HCT116 (cell line): Measurements from ENCODE around the gene TMEM132C. TPM values are rescaled to one million over a fixed set of nuclear protein-coding genes. Genes with fewer than 3 reads are reported as not detected.

Experiments used
- ATAC-seq: fragments of 200-7000 bp; cut with Tn5 transposase; 2 replicates; pipeline ENCODE4 v1.9.1; 2020; ENCODE audit warnings: mild to moderate bottlenecking, moderate library complexity
- BruUV-seq: library from RNA; stranded (reverse); fragments of 400-500 nt; replicated peaks from 2 replicates; lab custom pipeline; 2021; lab: Mats Ljungman, UMichigan
- CTCF ChIA-PET: fragments of 300-600 bp; sonication (Branson Sonifier 250); formaldehyde crosslinking; loops from one replicate; lab custom pipeline; 2021; ENCODE audit warnings: antibody characterized with exemption; lab: Charles Lee
- POLR2A ChIA-PET: fragments of 300-600, 350-600 bp; sonication (Branson Sonifier 250); formaldehyde crosslinking; loops from one replicate; lab custom pipeline; 2021; ENCODE audit warnings: antibody characterized with exemption; lab: Charles Lee
- RAD21 ChIA-PET, 2 experiments: fragments of 300-600 bp; sonication (Branson Sonifier 250); formaldehyde crosslinking; loops; one replicate each; lab custom pipeline; 2023; ENCODE audit warnings: low total read pairs in 2 of 2; ENCODE audit not compliant: uncharacterized antibody in 2 of 2, unreplicated experiment in 2 of 2, low non-redundant PET in 1 of 2; lab: Charles Lee
- DNase-seq: peaks from one replicate; pipeline ENCODE4 v3.0.0-alpha.2; 2010; ENCODE audit warnings: low read depth, low spot score
- H2AFZ ChIP-seq: fragments of 200-600 bp; shearing (Covaris generic), sonication (generic); 2 replicates; pipeline ENCODE4 v1.6.1; 2017; ENCODE audit warnings: low read depth, mixed run types, mixed read lengths, antibody characterized with exemption, low read length; ENCODE audit not compliant: poor library complexity, severe bottlenecking
- H3K27ac ChIP-seq: 2 replicates; pipeline ENCODE4 v1.5.1; 2012; ENCODE audit warnings: low read depth, low read length
- H3K27me3 ChIP-seq: fragments of 200-600 bp; sonication (generic); 2 replicates; pipeline ENCODE4 v1.6.1; 2016; ENCODE audit warnings: mixed run types, low read length, mixed read lengths; ENCODE audit not compliant: insufficient read depth
- H3K36me3 ChIP-seq, 2 experiments: fragments of 200-500 bp in 1 of 2; fragments of 200-600 bp in 1 of 2; sonication (Bioruptor generic) in 1 of 2; sonication (generic) in 1 of 2; 2 replicates each; pipeline versions ENCODE4 v1.5.1 to v1.6.1; 2014 to 2016; ENCODE audit warnings: low read length in 2 of 2, inconsistent platforms in 1 of 2, mixed read lengths in 1 of 2, mixed run types in 1 of 2; ENCODE audit not compliant: insufficient read depth in 2 of 2, control insufficient read depth in 1 of 2
- H3K4me1 ChIP-seq, 2 experiments: fragments of 200-600 bp in 1 of 2; sonication (generic) in 1 of 2; 2 replicates each; pipeline versions ENCODE4 v1.5.1 to v1.6.1; 2012 to 2017; ENCODE audit warnings: low read length in 2 of 2, inconsistent platforms in 1 of 2, mild to moderate bottlenecking in 1 of 2, mixed read lengths in 1 of 2, mixed run types in 1 of 2, moderate library complexity in 1 of 2; ENCODE audit not compliant: insufficient read depth in 2 of 2, control insufficient read depth in 1 of 2
- H3K4me2 ChIP-seq: fragments of 200-600 bp; sonication (generic); 2 replicates; pipeline ENCODE4 v1.6.1; 2017; ENCODE audit warnings: mixed run types, low read length, mixed read lengths
- H3K4me3 ChIP-seq, 2 experiments: fragments of 200-600 bp in 1 of 2; sonication (generic) in 1 of 2; replicated peaks in 1 of 2; 2 replicates each; pipeline ENCODE4 v1.5.1; 2011 to 2016; ENCODE audit warnings: low read length in 2 of 2, control low read depth in 1 of 2, low read depth in 1 of 2, mild to moderate bottlenecking in 1 of 2, mixed read lengths in 1 of 2, mixed run types in 1 of 2
- H3K79me2 ChIP-seq: fragments of 200-600 bp; sonication (generic); 2 replicates; pipeline ENCODE4 v1.6.1; 2017; ENCODE audit warnings: mild to moderate bottlenecking, mixed run types, low read length, moderate library complexity, mixed read lengths; ENCODE audit not compliant: insufficient read depth
- H3K9ac ChIP-seq: fragments of 200-600 bp; sonication (generic); 2 replicates; pipeline ENCODE4 v1.6.1; 2016; ENCODE audit warnings: low read length, mixed read lengths
- H3K9me2 ChIP-seq: fragments of 200-600 bp; sonication (generic), shearing (Covaris generic); 2 replicates; pipeline ENCODE4 v1.6.1; 2017; ENCODE audit warnings: mixed run types, mild to moderate bottlenecking, moderate library complexity; ENCODE audit not compliant: insufficient read depth
- H3K9me3 ChIP-seq, 2 experiments: fragments of 200-500 bp in 1 of 2; fragments of 200-600 bp in 1 of 2; sonication (Bioruptor generic) in 1 of 2; sonication (generic) in 1 of 2; 2 replicates each; pipeline ENCODE4 v1.6.1; 2014 to 2017; ENCODE audit warnings: low read length in 2 of 2, mixed read lengths in 2 of 2, inconsistent platforms in 1 of 2, low read depth in 1 of 2, mild to moderate bottlenecking in 1 of 2, mixed run types in 1 of 2, moderate library complexity in 1 of 2; ENCODE audit not compliant: control insufficient read depth in 1 of 2, insufficient read depth in 1 of 2
- H4K20me1 ChIP-seq: fragments of 200-600 bp; sonication (generic), shearing (Covaris generic); 2 replicates; pipeline ENCODE4 v1.6.1; 2017; ENCODE audit warnings: mixed run types, mild to moderate bottlenecking, moderate library complexity; ENCODE audit not compliant: insufficient read depth
- CBX3 ChIP-seq: IDR thresholded peaks from 2 replicates; pipeline ENCODE4 v1.6.1; 2012; ENCODE audit warnings: low read depth
- ELF1 ChIP-seq: IDR thresholded peaks from 2 replicates; pipeline ENCODE4 v1.6.1; 2012; ENCODE audit warnings: low read depth, borderline replicate concordance
- EZH2phosphoT487 ChIP-seq: fragments of 200-600 bp; IDR thresholded peaks from 2 replicates; pipeline ENCODE4 v1.6.1; 2018; ENCODE audit warnings: antibody characterized with exemption, borderline replicate concordance
- FOSL1 ChIP-seq: IDR thresholded peaks from 2 replicates; pipeline ENCODE4 v1.6.1; 2012; ENCODE audit warnings: low read depth
- REST ChIP-seq: IDR thresholded peaks from 2 replicates; pipeline ENCODE4 v1.6.1; 2012; ENCODE audit warnings: low read depth
- SIN3A ChIP-seq: IDR thresholded peaks from 2 replicates; pipeline ENCODE4 v1.6.1; 2012; ENCODE audit warnings: low read depth
- SP1 ChIP-seq: IDR thresholded peaks from 2 replicates; pipeline ENCODE4 v1.6.1; 2012; ENCODE audit warnings: low read depth
- SRF ChIP-seq: IDR thresholded peaks from 2 replicates; pipeline ENCODE4 v1.6.1; 2012; ENCODE audit warnings: low read depth
- YY1 ChIP-seq: IDR thresholded peaks from 2 replicates; pipeline ENCODE4 v1.6.1; 2011; ENCODE audit warnings: low read length, low read depth, moderate library complexity, mild to moderate bottlenecking; ENCODE audit not compliant: insufficient replicate concordance; ENCODE audit errors: extremely low read depth
- ZFX ChIP-seq: fragments of 450-650 bp; IDR thresholded peaks from 2 replicates; pipeline ENCODE4 v1.6.1; 2017
- ZNF274 ChIP-seq: fragments of 200-500 bp; sonication (Bioruptor generic); IDR thresholded peaks from 2 replicates; pipeline ENCODE4 v1.6.1; 2014; ENCODE audit warnings: mild to moderate bottlenecking, low read depth, low read length, inconsistent platforms
- intact Hi-C: fragments of 100-400 bp; cut with micrococcal nuclease; formaldehyde crosslinking; loops from 2 replicates; pipeline ENCODE4 v1.10.0; 2022
- total RNA-seq: library from RNA; stranded (reverse); gene quantifications from one replicate; pipeline ENCODE4 v1.2.1, GENCODE V29; 2021; ENCODE audit not compliant: unreplicated experiment
- TF ChIP-seq, protein P1 (sequence below): IDR thresholded peaks from 2 replicates; pipeline ENCODE4 v1.6.1; 2011; ENCODE audit warnings: mild to moderate bottlenecking, low read length, moderate library complexity; ENCODE audit not compliant: insufficient replicate concordance; ENCODE audit errors: extremely low read depth
- TF ChIP-seq, protein P2 (sequence below), 3 experiments: fragments of 200-600 bp in 1 of 3; sonication (generic) in 1 of 3; IDR thresholded peaks in 2 of 3; conservative IDR thresholded peaks in 1 of 3; 2 replicates each; pipeline ENCODE4 v1.5.1; 2012 to 2017; ENCODE audit warnings: low read depth in 2 of 3, low read length in 2 of 3, antibody characterized with exemption in 1 of 3, borderline replicate concordance in 1 of 3, control low read depth in 1 of 3, mild to moderate bottlenecking in 1 of 3, mixed read lengths in 1 of 3, mixed run types in 1 of 3, moderate library complexity in 1 of 3; ENCODE audit not compliant: insufficient read depth in 1 of 3

TMEM132C gene
- total RNA-seq, 1 experiment from 2014 or later = not detected

DNA sequence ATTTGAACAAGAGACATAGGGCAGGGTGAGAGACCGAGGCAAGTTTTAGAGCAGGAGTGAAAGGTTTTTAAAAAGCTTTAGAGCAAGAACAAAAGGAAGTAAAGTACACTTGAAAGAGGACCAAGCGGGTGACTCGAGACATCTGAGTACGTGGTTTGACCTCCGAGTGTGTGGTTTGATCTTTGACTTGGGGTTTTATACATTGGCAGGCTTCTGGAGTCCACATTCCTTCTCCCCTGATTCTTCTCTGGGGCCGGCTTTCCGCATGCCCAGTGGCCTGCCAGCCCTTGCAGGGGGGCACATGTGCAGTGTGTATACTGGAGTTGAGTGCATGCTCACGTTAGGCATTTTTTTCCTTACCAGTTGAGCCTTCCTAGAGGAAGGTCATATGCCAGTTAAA, 460.5 kb downstream of the TMEM132C start:
- H2AFZ ChIP-seq = no peak overlapping the region

More for the DNA sequence above, 460.5 kb downstream of the TMEM132C start:
- Histone ChIP-seq H3K9me2 (no peaks in the 10 kb centered on the region), H3K9ac (no peak overlapping the region), H3K4me1 (no peaks in the 10 kb centered on the region), H3K27ac (no peak overlapping the region), H3K4me2 (no peak overlapping the region), H3K79me2 (no peaks in the 10 kb centered on the region), H3K9me3 (no peaks in the 10 kb centered on the region), H3K4me3 (no peak overlapping the region), H3K36me3 (no peaks in the 10 kb centered on the region), H4K20me1 (no peaks in the 10 kb centered on the region), H3K27me3 (no peaks in the 10 kb centered on the region)
- BruUV-seq = no TSS peak
- DNase-seq (no peak), ATAC-seq (no peak)
- CTCF ChIA-PET = no interaction called here
- RAD21 ChIA-PET = no interaction called here
- TF ChIP-seq ZNF274 (no peak), FOSL1 (no peak), SP1 (no peak), YY1 (no peak), CBX3 (no peak), EZH2phosphoT487 (no peak), ZFX (no peak), REST (no peak), SRF (no peak), SIN3A (no peak), ELF1 (no peak)
- TF ChIP-seq, protein P1, sequence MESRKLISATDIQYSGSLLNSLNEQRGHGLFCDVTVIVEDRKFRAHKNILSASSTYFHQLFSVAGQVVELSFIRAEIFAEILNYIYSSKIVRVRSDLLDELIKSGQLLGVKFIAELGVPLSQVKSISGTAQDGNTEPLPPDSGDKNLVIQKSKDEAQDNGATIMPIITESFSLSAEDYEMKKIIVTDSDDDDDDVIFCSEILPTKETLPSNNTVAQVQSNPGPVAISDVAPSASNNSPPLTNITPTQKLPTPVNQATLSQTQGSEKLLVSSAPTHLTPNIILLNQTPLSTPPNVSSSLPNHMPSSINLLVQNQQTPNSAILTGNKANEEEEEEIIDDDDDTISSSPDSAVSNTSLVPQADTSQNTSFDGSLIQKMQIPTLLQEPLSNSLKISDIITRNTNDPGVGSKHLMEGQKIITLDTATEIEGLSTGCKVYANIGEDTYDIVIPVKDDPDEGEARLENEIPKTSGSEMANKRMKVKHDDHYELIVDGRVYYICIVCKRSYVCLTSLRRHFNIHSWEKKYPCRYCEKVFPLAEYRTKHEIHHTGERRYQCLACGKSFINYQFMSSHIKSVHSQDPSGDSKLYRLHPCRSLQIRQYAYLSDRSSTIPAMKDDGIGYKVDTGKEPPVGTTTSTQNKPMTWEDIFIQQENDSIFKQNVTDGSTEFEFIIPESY = no peak
- TF ChIP-seq, protein P2, sequence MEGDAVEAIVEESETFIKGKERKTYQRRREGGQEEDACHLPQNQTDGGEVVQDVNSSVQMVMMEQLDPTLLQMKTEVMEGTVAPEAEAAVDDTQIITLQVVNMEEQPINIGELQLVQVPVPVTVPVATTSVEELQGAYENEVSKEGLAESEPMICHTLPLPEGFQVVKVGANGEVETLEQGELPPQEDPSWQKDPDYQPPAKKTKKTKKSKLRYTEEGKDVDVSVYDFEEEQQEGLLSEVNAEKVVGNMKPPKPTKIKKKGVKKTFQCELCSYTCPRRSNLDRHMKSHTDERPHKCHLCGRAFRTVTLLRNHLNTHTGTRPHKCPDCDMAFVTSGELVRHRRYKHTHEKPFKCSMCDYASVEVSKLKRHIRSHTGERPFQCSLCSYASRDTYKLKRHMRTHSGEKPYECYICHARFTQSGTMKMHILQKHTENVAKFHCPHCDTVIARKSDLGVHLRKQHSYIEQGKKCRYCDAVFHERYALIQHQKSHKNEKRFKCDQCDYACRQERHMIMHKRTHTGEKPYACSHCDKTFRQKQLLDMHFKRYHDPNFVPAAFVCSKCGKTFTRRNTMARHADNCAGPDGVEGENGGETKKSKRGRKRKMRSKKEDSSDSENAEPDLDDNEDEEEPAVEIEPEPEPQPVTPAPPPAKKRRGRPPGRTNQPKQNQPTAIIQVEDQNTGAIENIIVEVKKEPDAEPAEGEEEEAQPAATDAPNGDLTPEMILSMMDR (IDR thresholded peaks at IDR 0.05 in 2 of 3, conservative IDR thresholded peaks at IDR 0.05 in 1 of 3; ENCODE audit: borderline replicate concordance in 1 of 3, insufficient read depth in 1 of 3, low read depth in 2 of 3, low read length in 2 of 3) = no peak
- POLR2A ChIA-PET = no interaction called here
- intact Hi-C loops = no loop called here
